ENCODE data around the gene NBPF1.
"Not testable (repeated sequence)": the region's sequence is repeated elsewhere in the genome, so short reads cannot be mapped to it uniquely, and the experiment has no call there.

DNA sequence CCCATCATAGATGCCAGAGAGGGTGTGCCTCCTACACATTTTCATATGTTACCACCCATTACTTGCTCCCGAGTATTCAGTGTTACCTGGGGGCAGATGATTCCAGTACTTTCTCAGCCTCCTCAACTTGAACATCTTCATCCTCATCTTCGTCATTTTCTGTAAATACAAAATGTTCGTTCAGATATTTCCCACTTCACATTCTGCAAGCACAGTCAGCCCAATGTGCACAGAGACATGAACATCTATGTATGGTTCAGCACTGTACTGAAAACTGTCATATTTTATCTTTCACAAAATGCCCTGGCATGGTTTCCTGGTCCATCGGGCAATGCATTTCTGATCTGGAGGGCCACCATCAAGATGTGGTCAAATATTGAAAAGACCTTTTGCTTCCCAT is 25.7 kb downstream of the NBPF1 start:
- not testable (repeated sequence) for TF ChIP-seq EZH2phosphoT487 (IDR thresholded peaks at IDR 0.05; ENCODE audit: insufficient read depth, low read depth); EZH2 (IDR thresholded peaks at IDR 0.05; ENCODE audit: insufficient read depth, poor library complexity, severe bottlenecking)
